ENCODE measurements around the gene MIS18A.

GRCh38 chr21:32233722-32234301 is 45.0 kb downstream of the MIS18A start:
- no peak for TF ChIP-seq CTCF (IDR thresholded peaks at IDR 0.05)
- no peak for TF ChIP-seq POLR2A (IDR thresholded peaks at IDR 0.05)
